Naive thymus-derived CD4-positive, alpha-beta T cell (primary cell): Measurements from ENCODE around the gene KLC4. TPM values are rescaled to one million over a fixed set of nuclear protein-coding genes. Genes with fewer than 3 reads are reported as not detected.
A peak's percentile ranks its signal among the peaks of the same experiment; 100 is the strongest.

Experiments
- ATAC-seq: fragments of 150-1000 bp; cut with Tn5 transposase; 2 replicates; pipeline ENCODE4 v1.10.0; 2021; ENCODE audit warnings: mild to moderate bottlenecking, moderate library complexity
- CTCF ChIA-PET: fragments of 350-600 bp; sonication (Branson Sonifier 250); formaldehyde crosslinking; loops from one replicate; lab custom pipeline; 2021; ENCODE audit warnings: antibody characterized with exemption; lab: Charles Lee
- POLR2A ChIA-PET: fragments of 350-600 bp; sonication (Branson Sonifier 250); formaldehyde crosslinking; loops from one replicate; lab custom pipeline; 2021; ENCODE audit warnings: antibody characterized with exemption, inconsistent platforms; lab: Charles Lee
- DNase-seq, 9 donors: peaks; one replicate each; pipeline versions ENCODE4 v3.0.0 to v3.0.0-alpha.2; 2020 to 2022; ENCODE audit warnings: mixed read lengths in 1 of 9
- H3K27ac ChIP-seq: one replicate; pipeline ENCODE4 v1.7.0; 2013; ENCODE audit warnings: mild to moderate bottlenecking, low read depth, low read length, moderate library complexity
- H3K27me3 ChIP-seq, 2 donors: one replicate each; pipeline ENCODE4 v1.7.0; 2013; ENCODE audit warnings: low read length in 2 of 2, mild to moderate bottlenecking in 2 of 2, moderate library complexity in 2 of 2; ENCODE audit not compliant: control insufficient read depth in 2 of 2, insufficient read depth in 2 of 2
- H3K36me3 ChIP-seq, 3 experiments: 1 replicate in 2 of 3; 2 replicates in 1 of 3; pipeline ENCODE4 v1.7.0; 2013; ENCODE audit warnings: low read length in 3 of 3, mild to moderate bottlenecking in 3 of 3, moderate library complexity in 1 of 3; ENCODE audit not compliant: insufficient read depth in 3 of 3, control insufficient read depth in 2 of 3
- H3K4me1 ChIP-seq, 2 donors: one replicate each; pipeline ENCODE4 v1.7.0; 2013; ENCODE audit warnings: low read length in 2 of 2, mild to moderate bottlenecking in 2 of 2, moderate library complexity in 1 of 2; ENCODE audit not compliant: control insufficient read depth in 2 of 2, insufficient read depth in 2 of 2
- H3K4me3 ChIP-seq: 2 replicates; pipeline ENCODE4 v1.7.0; 2013; ENCODE audit warnings: mild to moderate bottlenecking, low read length
- H3K9me3 ChIP-seq, 3 experiments: 1 replicate in 2 of 3; 2 replicates in 1 of 3; pipeline ENCODE4 v1.7.0; 2013; ENCODE audit warnings: low read length in 3 of 3; ENCODE audit not compliant: control insufficient read depth in 2 of 3
- H3K27ac Mint-ChIP-seq, 9 donors: one replicate each; pipeline ENCODE4 v1.8.0; 2020 to 2022; ENCODE audit warnings: mixed read lengths in 9 of 9, mild to moderate bottlenecking in 8 of 9, moderate library complexity in 5 of 9, inconsistent platforms in 2 of 9
- H3K27me3 Mint-ChIP-seq, 5 donors: one replicate each; pipeline ENCODE4 v1.8.0; 2021 to 2022; ENCODE audit warnings: mixed read lengths in 5 of 5, mild to moderate bottlenecking in 1 of 5
- H3K36me3 Mint-ChIP-seq, 5 donors: one replicate each; pipeline ENCODE4 v1.8.0; 2020 to 2022; ENCODE audit warnings: mixed read lengths in 5 of 5, mild to moderate bottlenecking in 3 of 5, inconsistent platforms in 1 of 5
- H3K4me1 Mint-ChIP-seq, 7 donors: one replicate each; pipeline ENCODE4 v1.8.0; 2020 to 2022; ENCODE audit warnings: mixed read lengths in 7 of 7, mild to moderate bottlenecking in 3 of 7, inconsistent platforms in 1 of 7
- H3K4me3 Mint-ChIP-seq, 10 donors: one replicate each; pipeline ENCODE4 v1.8.0; 2020 to 2022; ENCODE audit warnings: mild to moderate bottlenecking in 10 of 10, mixed read lengths in 10 of 10, moderate library complexity in 6 of 10, inconsistent platforms in 2 of 10
- H3K9me3 Mint-ChIP-seq, 11 donors: one replicate each; pipeline ENCODE4 v1.8.0; 2020 to 2022; ENCODE audit warnings: mixed read lengths in 11 of 11, mild to moderate bottlenecking in 4 of 11, inconsistent platforms in 1 of 11, moderate library complexity in 1 of 11
- intact Hi-C, 2 donors: fragments of 100-400 bp; cut with micrococcal nuclease; formaldehyde crosslinking; loops; one replicate each; pipeline ENCODE4 v1.15.1; 2023
- polyA plus RNA-seq, 2 donors: library from polyadenylated mRNA; unstranded; fragments of 300-500 nt; fragmentation: Illumina TruSeq; gene quantifications; one replicate each; pipeline ENCODE4 v1.2.3, GENCODE V29; 2021
- total RNA-seq, 6 experiments: library from RNA in 5 of 6; stranded (reverse) in 5 of 6; gene quantifications; 1 replicate in 5 of 6; 2 replicates in 1 of 6; pipeline ENCODE4 v1.2.3 and lab custom pipeline; 2021 to 2026

KLC4 gene
- total and polyA plus RNA-seq, 7 experiments from 2014 or later = 11.6 to 56.9 (median 41.1) TPM

GRCh38 chr6:43014434-43014909 is 45.0 kb upstream of the KLC4 start:
- peak overlapping the region; percentile 85 to 99 (median 92) for H3K4me3 Mint-ChIP-seq
- peaks cover 0 to 1% (median 0%) of the 10 kb centered on the region in 11 donors for H3K9me3 Mint-ChIP-seq
- no peaks in the 10 kb centered on the region for H3K27me3 ChIP-seq
- H3K27ac ChIP-seq = peak overlapping the region; percentile 84
- peaks cover 0 to 3% (median 0%) of the 10 kb centered on the region in 5 donors for H3K27me3 Mint-ChIP-seq
- intact Hi-C loops = loop anchor here (1.0 to 5.0 kb wide), 18 partner anchors 8 to 1942 kb away; partner anchors contain the start of genes CUL7 (in 2 of the 2), KLC4 (in 2 of the 2), MRPL2 (in 2 of the 2) and POLR1C (in 2 of the 2)
- H3K36me3 Mint-ChIP-seq = peaks cover 0 to 31% (median 9%) of the 10 kb centered on the region in 5 donors
- POLR2A ChIA-PET = interaction anchor here (0.6 to 4.6 kb wide), 16 partner anchors 8 to 965 kb away, joined by 3 to 70 read pairs (median 5); partner anchors contain the start of genes CNPY3, CUL7, DNPH1 and KLC4
- peak overlapping the region; percentile 82 to 97 (median 92) for H3K27ac Mint-ChIP-seq
- CTCF ChIA-PET = interaction anchor here (0.6 to 1.5 kb wide), 4 partner anchors 10 to 121 kb away, joined by 3 to 7 read pairs (median 4); no protein-coding TSS in a partner anchor
- DNase-seq = no peak
- H3K36me3 ChIP-seq = peaks cover 3 to 60% (median 8%) of the 10 kb centered on the region in 3 experiments
- peak overlapping the region; percentile 73 for H3K4me3 ChIP-seq
- peaks cover 49 to 82% (median 59%) of the 10 kb centered on the region in 7 donors for H3K4me1 Mint-ChIP-seq
- no peak for ATAC-seq
- H3K4me1 ChIP-seq = peaks cover 20 to 31% of the 10 kb centered on the region in 2 donors
- no peaks in the 10 kb centered on the region for H3K9me3 ChIP-seq

GRCh38 chr6:43016176-43016942 is 43.1 kb upstream of the KLC4 start:
- intact Hi-C loops = no loop called here
- Histone ChIP-seq H3K27ac (peak overlapping the region; percentile 45), H3K4me1 (peaks cover 26 to 31% of the 10 kb centered on the region in 2 donors), H3K4me3 (no peak overlapping the region), H3K36me3 (peaks cover 0 to 42% (median 8%) of the 10 kb centered on the region in 3 experiments), H3K27me3 (no peaks in the 10 kb centered on the region), H3K9me3 (no peaks in the 10 kb centered on the region)
- ChIA-PET CTCF (interaction anchor here (1.2 kb wide), 1 partner anchor 128 kb away, joined by 3 read pairs; no protein-coding TSS in a partner anchor), POLR2A (interaction anchor here (0.6 to 4.6 kb wide), 6 partner anchors 32 to 87 kb away, joined by 3 to 70 read pairs (median 19); partner anchors contain the start of genes CNPY3, CUL7, KLC4 and MRPL2)
- Mint-ChIP-seq H3K4me3 (peak overlapping the region; percentile 43 to 73 (median 56)), H3K9me3 (peaks cover 0 to 1% (median 0%) of the 10 kb centered on the region in 11 donors), H3K27me3 (peaks cover 0 to 3% (median 0%) of the 10 kb centered on the region in 5 donors), H3K36me3 (peaks cover 0 to 32% (median 9%) of the 10 kb centered on the region in 5 donors), H3K27ac (peak overlapping the region in 6 of 9 donors; percentile 13 to 80 (median 70)), H3K4me1 (peaks cover 52 to 81% (median 64%) of the 10 kb centered on the region in 7 donors)
- DNase-seq = no peak
- ATAC-seq = no peak

GRCh38 chr6:43016943-43017334 is 42.5 kb upstream of the KLC4 start:
- ChIA-PET POLR2A (interaction anchor here (1.0 to 4.6 kb wide), 5 partner anchors 33 to 87 kb away, joined by 3 to 67 read pairs (median 4); partner anchors contain the start of genes CNPY3, CUL7, KLC4 and MRPL2), CTCF (interaction anchor here (1.1 kb wide), 1 partner anchor 127 kb away, joined by 3 read pairs; no protein-coding TSS in a partner anchor)
- Histone ChIP-seq H3K27me3 (no peaks in the 10 kb centered on the region), H3K4me1 (peaks cover 26 to 31% of the 10 kb centered on the region in 2 donors), H3K36me3 (peaks cover 0 to 40% (median 8%) of the 10 kb centered on the region in 3 experiments), H3K9me3 (no peaks in the 10 kb centered on the region), H3K27ac (peak overlapping the region; percentile 45), H3K4me3 (no peak overlapping the region)
- H3K36me3 Mint-ChIP-seq = peaks cover 0 to 30% (median 12%) of the 10 kb centered on the region in 5 donors
- peaks cover 0 to 1% (median 0%) of the 10 kb centered on the region in 11 donors for H3K9me3 Mint-ChIP-seq
- H3K27ac Mint-ChIP-seq = peak overlapping the region in 2 of 9 donors; percentile 13 to 80
- peaks cover 0 to 3% (median 0%) of the 10 kb centered on the region in 5 donors for H3K27me3 Mint-ChIP-seq
- ATAC-seq (no peak), DNase-seq (no peak)
- peaks cover 48 to 80% (median 62%) of the 10 kb centered on the region in 7 donors for H3K4me1 Mint-ChIP-seq
- intact Hi-C loops = no loop called here
- H3K4me3 Mint-ChIP-seq = peak overlapping the region in 1 of 10 donors; percentile 69

GRCh38 chr6:43019152-43019551 is 40.3 kb upstream of the KLC4 start:
- Mint-ChIP-seq H3K4me3 (peak overlapping the region in 6 of 10 donors; percentile 1 to 45 (median 22)), H3K36me3 (peaks cover 3 to 32% (median 15%) of the 10 kb centered on the region in 5 donors), H3K27me3 (no peaks in the 10 kb centered on the region), H3K9me3 (peaks cover 0 to under 1% (median 0%) of the 10 kb centered on the region in 11 donors), H3K27ac (peak overlapping the region in 5 of 9 donors; percentile 10 to 84 (median 47)), H3K4me1 (peaks cover 33 to 73% (median 50%) of the 10 kb centered on the region in 7 donors)
- Histone ChIP-seq H3K4me3 (no peak overlapping the region), H3K4me1 (peaks cover 23 to 31% of the 10 kb centered on the region in 2 donors), H3K27ac (no peak overlapping the region), H3K36me3 (peaks cover 0 to 36% (median 8%) of the 10 kb centered on the region in 3 experiments), H3K27me3 (no peaks in the 10 kb centered on the region), H3K9me3 (no peaks in the 10 kb centered on the region)
- ChIA-PET CTCF (no interaction called here), POLR2A (interaction anchor here (1.4 to 1.8 kb wide), 2 partner anchors 10 to 40 kb away, joined by 3 to 4 read pairs; partner anchors contain the start of genes KLC4 and MRPL2)
- ATAC-seq (no peak), DNase-seq (no peak)
- intact Hi-C loops = no loop called here

- peak overlapping the region; percentile 40 to 99 (median 63) for H3K4me3 Mint-ChIP-seq
- no peak for DNase-seq
- intact Hi-C loops = no loop called here
- no peaks in the 10 kb centered on the region for H3K9me3 Mint-ChIP-seq
- peaks cover 14 to 28% of the 10 kb centered on the region in 2 donors for H3K4me1 ChIP-seq
- peaks cover 30 to 71% (median 49%) of the 10 kb centered on the region in 7 donors for H3K4me1 Mint-ChIP-seq
- no peaks in the 10 kb centered on the region for H3K27me3 Mint-ChIP-seq
- ChIA-PET POLR2A (interaction anchor here (0.7 to 4.8 kb wide), 9 partner anchors 9 to 91 kb away, joined by 3 to 31 read pairs (median 4); partner anchors contain the start of genes CNPY3, CUL7, KLC4 and MRPL2), CTCF (interaction anchor here (1.0 kb wide), 1 partner anchor 33 kb away, joined by 4 read pairs; the partner anchor contains the start of gene CUL7)
- H3K27ac Mint-ChIP-seq = peak overlapping the region in 8 of 9 donors; percentile 38 to 87 (median 64)
- no peak overlapping the region for H3K27ac ChIP-seq
- no peak for ATAC-seq
- no peaks in the 10 kb centered on the region for H3K9me3 ChIP-seq
- no peaks in the 10 kb centered on the region for H3K27me3 ChIP-seq
- no peak overlapping the region for H3K4me3 ChIP-seq
- peaks cover 7 to 46% (median 16%) of the 10 kb centered on the region in 3 experiments for H3K36me3 ChIP-seq
- H3K36me3 Mint-ChIP-seq = peaks cover 8 to 41% (median 21%) of the 10 kb centered on the region in 5 donors
Observed at GRCh38 chr6:43020052-43020705, 39.3 kb upstream of the KLC4 start.
